ENCODE results near the gene FGFBP1. TPM values are rescaled to one million over a fixed set of nuclear protein-coding genes. Genes with fewer than 3 reads are reported as not detected.

FGFBP1 gene
- total RNA-seq, 1 experiment from 2014 or later: not detected

DNA sequence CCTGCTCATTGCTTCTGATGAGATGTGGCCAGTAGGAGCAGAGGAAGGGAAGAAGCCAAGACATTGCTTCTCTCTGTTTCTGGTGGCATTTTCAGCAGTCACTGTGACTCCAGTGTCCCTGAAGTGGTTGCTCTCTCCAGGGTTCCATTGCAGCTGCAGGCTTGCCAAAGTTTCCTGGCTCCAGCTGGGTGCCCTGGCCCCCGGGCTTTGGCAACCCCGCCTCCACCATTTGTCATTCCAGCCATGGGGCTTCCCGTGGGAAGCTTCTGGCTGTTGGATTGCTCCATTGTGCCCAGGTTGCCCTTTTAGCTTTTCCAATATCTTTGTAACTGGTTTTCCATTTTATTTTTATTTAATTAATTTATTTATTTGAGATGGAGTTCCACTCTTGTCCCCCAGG is 12.7 kb downstream of the FGFBP1 start:
- no peaks in the 10 kb centered on the region for H3K9me3 ChIP-seq (ENCODE audit: control insufficient read depth, low read depth, low read length)
- Mint-ChIP-seq H3K36me3 (ENCODE audit: insufficient read depth in 1 of 3, low read depth in 3 of 3) (no peaks in the 10 kb centered on the region), H3K9me3 (no peaks in the 10 kb centered on the region; a peak in 1 of 5 replicates), H3K4me3 (no peak overlapping the region), H3K27ac (no peak overlapping the region), H3K4me1 (no peaks in the 10 kb centered on the region), H3K27me3 (ENCODE audit: low read depth) (peaks cover 4% of the 10 kb centered on the region)
- H3K4me1 ChIP-seq (ENCODE audit: insufficient read depth, low read length): no peaks in the 10 kb centered on the region
- H3K27ac ChIP-seq (ENCODE audit: insufficient read length, low read depth, low read length): no peak overlapping the region
- H4K20me1 ChIP-seq (ENCODE audit: control insufficient read depth, insufficient read depth, insufficient read length): no peaks in the 10 kb centered on the region
- no peak overlapping the region for H3T11ph ChIP-seq (ENCODE audit: low read length)
- H3K27me3 ChIP-seq (ENCODE audit: insufficient read depth, low read length): no peaks in the 10 kb centered on the region
- WGBS (ENCODE audit: extremely low coverage, insufficient read length, low lambda C conversion rate): no CpG with 5 or more reads among the region's 3 CpGs
- no peak overlapping the region for H4K8ac ChIP-seq (replicated peaks; ENCODE audit: insufficient read length, low read depth, low read length)
- H4K5ac ChIP-seq (ENCODE audit: insufficient read length, low read depth, low read length): no peak overlapping the region
- no peak overlapping the region for H3K56ac ChIP-seq (ENCODE audit: insufficient read length, low read depth, low read length)
- no peak overlapping the region for H4K91ac ChIP-seq (ENCODE audit: insufficient read length, low read depth, low read length)
- no peak overlapping the region for H3K9ac ChIP-seq (ENCODE audit: extremely low read depth, insufficient read length, low read length)
- no peak overlapping the region for H2BK5ac ChIP-seq (ENCODE audit: insufficient read length, low read length)
- no peak overlapping the region for H3K23ac ChIP-seq (ENCODE audit: insufficient read length, low read depth, low read length)
- no peak overlapping the region for H2BK120ac ChIP-seq (ENCODE audit: low read depth, low read length, poor library complexity, severe bottlenecking)
- no peak overlapping the region for H2BK20ac ChIP-seq (ENCODE audit: low read depth, low read length, poor library complexity, severe bottlenecking)
- H3K79me1 ChIP-seq (ENCODE audit: insufficient read depth, low read depth, low read length, poor library complexity, severe bottlenecking): no peaks in the 10 kb centered on the region
- H2BK12ac ChIP-seq (ENCODE audit: insufficient read length, low read depth, low read length): no peak overlapping the region
- H2AK5ac ChIP-seq (ENCODE audit: insufficient read length, low read length): no peak overlapping the region
- H3K79me2 ChIP-seq (ENCODE audit: insufficient read depth, low read length): no peaks in the 10 kb centered on the region
- no peak overlapping the region for H3K14ac ChIP-seq (ENCODE audit: insufficient read depth, low read length)
- no peak for DNase-seq
- TF ChIP-seq, protein P1, sequence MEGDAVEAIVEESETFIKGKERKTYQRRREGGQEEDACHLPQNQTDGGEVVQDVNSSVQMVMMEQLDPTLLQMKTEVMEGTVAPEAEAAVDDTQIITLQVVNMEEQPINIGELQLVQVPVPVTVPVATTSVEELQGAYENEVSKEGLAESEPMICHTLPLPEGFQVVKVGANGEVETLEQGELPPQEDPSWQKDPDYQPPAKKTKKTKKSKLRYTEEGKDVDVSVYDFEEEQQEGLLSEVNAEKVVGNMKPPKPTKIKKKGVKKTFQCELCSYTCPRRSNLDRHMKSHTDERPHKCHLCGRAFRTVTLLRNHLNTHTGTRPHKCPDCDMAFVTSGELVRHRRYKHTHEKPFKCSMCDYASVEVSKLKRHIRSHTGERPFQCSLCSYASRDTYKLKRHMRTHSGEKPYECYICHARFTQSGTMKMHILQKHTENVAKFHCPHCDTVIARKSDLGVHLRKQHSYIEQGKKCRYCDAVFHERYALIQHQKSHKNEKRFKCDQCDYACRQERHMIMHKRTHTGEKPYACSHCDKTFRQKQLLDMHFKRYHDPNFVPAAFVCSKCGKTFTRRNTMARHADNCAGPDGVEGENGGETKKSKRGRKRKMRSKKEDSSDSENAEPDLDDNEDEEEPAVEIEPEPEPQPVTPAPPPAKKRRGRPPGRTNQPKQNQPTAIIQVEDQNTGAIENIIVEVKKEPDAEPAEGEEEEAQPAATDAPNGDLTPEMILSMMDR (conservative IDR thresholded peaks at IDR 0.05): no peak
- H2BK15ac ChIP-seq (ENCODE audit: low read depth, low read length): no peak overlapping the region
- no peak overlapping the region for H3K18ac ChIP-seq (ENCODE audit: insufficient read length, low read depth, low read length)
- H3K4me2 ChIP-seq (ENCODE audit: insufficient read depth, insufficient read length, low read length): no peak overlapping the region
- no peak overlapping the region for H3K4ac ChIP-seq (ENCODE audit: low read depth, low read length)
- H2AFZ ChIP-seq (ENCODE audit: low read length): no peak overlapping the region
- no peaks in the 10 kb centered on the region for H3K23me2 ChIP-seq (ENCODE audit: insufficient read length, low read depth, low read length, poor library complexity, severe bottlenecking)
